ENCODE data around the gene SELENOI. TPM values are rescaled to one million over a fixed set of nuclear protein-coding genes. Genes with fewer than 3 reads are reported as not detected.
"Not testable (repeated sequence)": the region's sequence is repeated elsewhere in the genome, so short reads cannot be mapped to it uniquely, and the experiment has no call there.

The SELENOI gene
- total RNA-seq, 2 donors from 2014 or later, result 41.5 to 42.2 TPM

DNA sequence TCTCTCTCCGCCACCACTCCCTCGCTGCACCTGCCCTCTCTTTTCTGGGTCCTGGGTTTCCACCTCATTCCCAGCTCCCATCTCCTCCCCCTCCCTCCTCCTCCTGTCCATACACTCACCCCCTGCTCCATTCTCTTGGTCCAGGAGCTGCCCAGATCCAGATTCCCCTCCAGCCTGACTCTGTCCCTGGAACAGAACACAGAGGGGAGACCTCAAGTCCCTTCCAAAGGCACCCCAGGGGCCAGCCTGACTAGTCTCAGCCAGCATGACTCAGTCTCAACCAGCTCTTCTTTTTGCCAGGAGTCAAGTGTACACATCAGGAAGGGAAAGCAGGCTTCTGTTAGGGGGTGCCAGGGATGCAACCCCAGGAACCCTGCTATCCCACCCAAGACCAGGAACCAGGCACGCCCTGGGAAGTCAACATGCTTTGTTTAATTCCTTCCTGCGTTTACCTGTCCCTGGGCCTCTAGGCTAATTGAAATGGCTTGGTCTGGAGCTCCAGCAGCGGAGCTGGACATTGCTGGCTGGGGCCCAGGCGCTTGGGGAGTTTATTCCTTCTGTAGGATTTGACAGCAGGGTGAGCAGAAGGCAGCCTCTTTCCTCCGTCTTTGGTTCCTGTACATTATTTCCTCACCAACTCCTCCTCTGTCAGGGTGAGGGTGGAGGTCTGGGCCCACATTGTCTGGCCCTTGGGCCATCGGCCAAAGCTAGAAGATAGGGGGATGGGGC lies 28.4 kb upstream of the SELENOI start:
- no peak for DNase-seq
- H3K27me3 ChIP-seq, result no peaks in the 10 kb centered on the region
- TF ChIP-seq CTCF (IDR thresholded peaks at IDR 0.05), result no peak
- intact Hi-C loops (cut with DNase I), result no loop called here
- no peaks in the 10 kb centered on the region for H3K9me3 ChIP-seq
- no peaks in the 10 kb centered on the region for H3K36me3 ChIP-seq
- no peaks in the 10 kb centered on the region for H3K4me1 ChIP-seq
- H3K4me3 ChIP-seq, result no peak overlapping the region
- no peak overlapping the region for H3K9ac ChIP-seq (ENCODE audit: low read depth in 2 of 2, low read length in 2 of 2)
- H3K27ac ChIP-seq, result no peak overlapping the region

DNA sequence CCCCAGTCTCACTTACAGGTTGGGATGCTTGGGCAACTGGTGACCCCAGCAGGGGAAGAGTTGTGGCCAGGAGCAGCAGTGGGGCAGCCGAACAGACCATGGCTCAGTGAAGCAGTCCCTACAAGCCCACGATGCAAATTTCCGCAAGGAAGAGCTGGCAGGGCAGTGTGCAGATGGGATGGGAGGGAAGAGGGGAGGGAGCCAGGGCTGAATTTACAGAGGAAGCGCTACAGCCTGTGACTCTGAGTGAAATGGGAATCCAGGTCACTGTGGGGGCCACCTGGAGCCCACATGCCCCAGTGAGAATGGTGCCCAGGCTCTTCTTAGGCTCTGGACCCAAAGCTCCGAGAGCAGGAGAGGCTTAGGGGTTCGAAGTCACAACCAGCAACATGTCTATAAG lies 27.0 kb upstream of the SELENOI start:
- no peak overlapping the region for H3K9ac ChIP-seq (ENCODE audit: low read depth in 2 of 2, low read length in 2 of 2)
- DNase-seq, result no peak
- TF ChIP-seq CTCF (IDR thresholded peaks at IDR 0.05), result no peak
- H3K4me3 ChIP-seq, result no peak overlapping the region
- no peaks in the 10 kb centered on the region for H3K36me3 ChIP-seq
- H3K9me3 ChIP-seq, result no peaks in the 10 kb centered on the region
- no peak overlapping the region for H3K27ac ChIP-seq
- H3K4me1 ChIP-seq, result no peaks in the 10 kb centered on the region
- H3K27me3 ChIP-seq, result no peaks in the 10 kb centered on the region
- intact Hi-C loops (cut with DNase I), result no loop called here

- not testable (repeated sequence) for H3K9ac ChIP-seq (ENCODE audit: low read depth in 2 of 2, low read length in 2 of 2); H3K27me3 ChIP-seq; DNase-seq; H3K4me3 ChIP-seq; H3K9me3 ChIP-seq; H3K36me3 ChIP-seq; H3K27ac ChIP-seq; H3K4me1 ChIP-seq
- intact Hi-C loops (cut with DNase I), result loop anchor here (10.0 kb wide), 1 partner anchor 90 kb away; no protein-coding TSS in a partner anchor
Measured at GRCh38 chr2:26324479-26324878, 21.5 kb upstream of the SELENOI start.

GRCh38 chr2:26324903-26325302 lies 21.0 kb upstream of the SELENOI start:
- no peak for TF ChIP-seq CTCF (IDR thresholded peaks at IDR 0.05)
- Histone ChIP-seq H3K4me3 (no peak overlapping the region), H3K9me3 (no peaks in the 10 kb centered on the region), H3K9ac (ENCODE audit: low read depth in 2 of 2, low read length in 2 of 2) (no peak overlapping the region), H3K27ac (no peak overlapping the region), H3K27me3 (no peaks in the 10 kb centered on the region), H3K36me3 (no peaks in the 10 kb centered on the region), H3K4me1 (no peaks in the 10 kb centered on the region)
- no peak for DNase-seq
- intact Hi-C loops (cut with DNase I), result loop anchor here (10.0 kb wide), 1 partner anchor 90 kb away; no protein-coding TSS in a partner anchor

DNA sequence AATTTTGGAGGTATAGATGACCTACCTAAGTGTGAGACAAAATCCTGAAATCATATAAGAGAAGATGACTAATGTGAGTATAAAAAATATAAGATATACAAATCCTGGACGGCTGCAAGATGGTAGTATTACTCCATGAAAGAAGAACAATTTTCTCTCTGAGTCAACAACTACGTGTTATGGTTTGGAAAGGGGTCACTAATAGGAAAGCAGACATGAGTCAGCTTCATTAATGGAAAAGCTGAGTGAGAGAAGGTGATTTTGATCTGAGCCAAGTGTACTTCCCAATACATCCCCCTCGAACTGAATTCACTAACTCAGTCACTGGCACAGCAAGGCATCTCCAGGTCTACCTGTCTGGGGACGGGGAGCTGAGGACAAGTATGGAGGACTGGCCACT lies 20.1 kb upstream of the SELENOI start:
- H3K9me3 ChIP-seq, result no peaks in the 10 kb centered on the region
- H3K9ac ChIP-seq (ENCODE audit: low read depth in 2 of 2, low read length in 2 of 2), result no peak overlapping the region
- no peak for DNase-seq
- H3K36me3 ChIP-seq, result no peaks in the 10 kb centered on the region
- no peak overlapping the region for H3K4me3 ChIP-seq
- no peaks in the 10 kb centered on the region for H3K4me1 ChIP-seq
- no peaks in the 10 kb centered on the region for H3K27me3 ChIP-seq
- intact Hi-C loops (cut with DNase I), result loop anchor here (10.0 kb wide), 1 partner anchor 91 kb away; no protein-coding TSS in a partner anchor
- no peak overlapping the region for H3K27ac ChIP-seq
- TF ChIP-seq CTCF (IDR thresholded peaks at IDR 0.05), result no peak

- no peak for DNase-seq
- no peak for TF ChIP-seq CTCF (IDR thresholded peaks at IDR 0.05)
- no peaks in the 10 kb centered on the region for H3K9me3 ChIP-seq
- no peaks in the 10 kb centered on the region for H3K4me1 ChIP-seq
- H3K27me3 ChIP-seq, result no peaks in the 10 kb centered on the region
- H3K27ac ChIP-seq, result no peak overlapping the region
- H3K36me3 ChIP-seq, result no peaks in the 10 kb centered on the region
- intact Hi-C loops (cut with DNase I), result loop anchor here (10.0 kb wide), 1 partner anchor 92 kb away; no protein-coding TSS in a partner anchor
- no peak overlapping the region for H3K4me3 ChIP-seq
- no peak overlapping the region for H3K9ac ChIP-seq (ENCODE audit: low read depth in 2 of 2, low read length in 2 of 2)
Measured at GRCh38 chr2:26326514-26326913, 19.4 kb upstream of the SELENOI start.
